NCI-H526 (cell line): ENCODE measurements around the gene KRT16.
"Not testable (repeated sequence)": the region's sequence is repeated elsewhere in the genome, so short reads cannot be mapped to it uniquely, and the experiment has no call there.

Source experiments
- DNase-seq, 2 experiments: peaks; one replicate each; lab custom pipeline; 2025; lab: John Stamatoyannopoulos, UW

The KRT16 gene

DNA sequence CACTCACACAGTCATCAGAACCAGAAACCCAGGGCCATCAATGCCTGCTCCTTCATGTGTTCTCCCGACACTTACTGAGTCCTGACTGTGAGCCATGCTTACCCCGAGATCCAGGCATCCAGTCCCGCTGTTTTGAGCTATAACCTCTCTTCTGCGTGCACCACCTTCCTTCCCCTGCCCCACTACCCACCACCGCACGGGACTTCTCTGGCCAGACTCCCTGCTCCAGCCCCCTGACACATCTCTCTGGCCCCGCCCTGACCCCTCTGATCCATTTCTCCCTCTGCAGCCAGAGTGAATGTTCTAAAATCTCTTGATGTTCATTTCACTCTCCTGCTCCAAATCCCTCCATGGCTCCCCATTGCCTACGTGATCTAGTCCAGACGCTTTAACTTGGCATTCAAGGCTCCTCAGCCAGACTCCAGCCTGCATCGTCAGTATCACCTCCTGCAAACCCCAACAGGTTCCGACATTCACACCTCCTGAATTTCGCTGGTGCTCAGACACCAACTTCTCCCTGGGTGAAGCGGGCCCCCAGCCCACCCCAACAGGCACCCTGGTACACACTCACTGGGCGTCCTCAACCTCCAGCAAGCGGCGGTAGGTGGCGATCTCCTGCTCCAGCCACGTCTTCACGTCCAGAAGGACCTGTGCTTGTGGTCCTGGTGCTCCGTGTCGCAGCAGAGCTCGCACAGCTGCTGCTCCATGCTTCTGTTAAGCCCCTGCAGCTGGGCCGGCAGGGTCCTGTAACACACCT, 14.9 kb upstream of the KRT16 start:
- no peak for DNase-seq

DNA sequence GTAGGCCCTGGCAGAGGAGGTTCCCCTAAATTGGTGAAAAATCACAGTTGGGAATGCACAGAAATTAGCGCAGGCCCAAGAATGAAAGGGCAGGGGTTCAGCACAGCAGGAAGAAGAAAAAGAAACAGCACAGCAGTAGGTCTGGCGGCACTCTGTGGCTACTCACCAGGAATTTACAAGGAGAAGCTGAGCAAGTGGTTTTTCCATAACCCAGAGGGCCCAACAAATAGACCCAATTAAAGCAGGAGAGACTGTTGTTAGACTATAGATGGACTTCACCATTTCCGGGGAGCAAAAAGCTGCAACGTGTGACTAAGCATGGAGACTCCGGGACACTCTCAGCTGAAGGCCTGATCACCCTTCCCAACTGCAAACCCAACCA, 14.3 kb upstream of the KRT16 start:
- DNase-seq = not testable (repeated sequence)

- DNase-seq = not testable (repeated sequence)
Measured at GRCh38 chr17:41626028-41626913, 13.7 kb upstream of the KRT16 start.

DNA sequence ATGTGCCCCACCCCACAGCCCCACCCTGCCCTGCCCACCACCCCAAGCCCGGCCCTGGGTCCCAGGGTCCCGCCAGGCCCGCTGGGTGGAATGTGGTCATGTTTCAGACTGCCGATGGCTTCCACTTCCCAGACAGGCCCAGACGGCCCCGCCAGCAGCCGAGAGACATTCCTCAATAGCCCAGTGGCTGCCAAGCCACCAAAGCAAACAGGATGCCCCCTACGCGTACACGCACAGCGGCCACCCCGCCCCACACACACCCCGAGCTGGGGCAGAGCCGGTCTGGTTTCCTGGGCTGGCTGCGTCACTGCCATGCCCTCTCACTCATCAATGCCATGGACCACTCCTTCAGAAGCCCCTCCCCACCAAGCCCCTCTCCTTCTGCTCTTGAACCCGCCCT, 13.0 kb upstream of the KRT16 start:
- no peak for DNase-seq

GRCh38 chr17:41624208-41625101, 11.9 kb upstream of the KRT16 start, which contains the start of gene KRT17:
Gene KRT17 (minus strand): TSS chr17:41624575. CDS start chr17:41624509, 66 bp downstream.
- no peak for DNase-seq

GRCh38 chr17:41623184-41623861, 10.8 kb upstream of the KRT16 start:
- DNase-seq = not testable (repeated sequence)

DNA sequence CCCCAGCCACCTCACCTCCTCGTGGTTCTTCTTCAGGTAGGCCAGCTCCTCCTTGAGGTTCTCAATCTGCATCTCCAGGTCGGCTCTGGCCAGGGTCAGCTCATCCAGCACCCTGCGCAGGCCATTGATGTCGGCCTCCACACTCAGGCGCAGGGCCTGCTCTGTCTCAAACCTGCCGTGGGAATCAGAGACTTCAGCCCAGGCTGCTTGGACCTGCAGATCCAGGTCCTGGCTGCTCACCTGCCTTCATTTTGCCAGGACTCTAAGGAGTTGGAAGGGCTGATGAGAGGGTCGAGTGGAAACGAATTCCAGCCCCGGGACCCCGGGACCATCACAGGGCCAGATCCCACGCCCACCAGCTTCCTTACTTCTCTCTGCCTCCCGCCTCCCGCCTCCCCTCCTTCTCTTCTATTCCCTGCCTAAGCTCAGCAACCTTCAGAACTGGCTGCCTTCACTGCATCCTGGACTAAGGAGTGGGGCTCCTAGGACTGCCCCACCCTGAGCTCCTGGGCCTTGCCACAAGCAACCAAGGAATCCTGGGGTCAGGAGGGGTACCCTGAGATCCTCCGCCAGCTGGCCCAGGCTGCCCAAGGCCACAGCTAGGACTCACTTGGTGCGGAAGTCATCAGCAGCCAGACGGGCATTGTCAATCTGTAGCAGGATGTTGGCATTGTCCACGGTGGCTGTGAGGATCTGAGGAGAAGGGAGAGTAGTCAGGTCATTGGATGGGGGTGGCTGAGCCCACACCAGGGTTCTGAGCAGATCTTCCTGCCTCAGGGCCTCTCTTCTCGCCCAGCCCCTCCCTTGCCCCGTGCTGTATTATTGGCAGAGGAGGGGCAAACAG, 10.0 kb upstream of the KRT16 start:
- DNase-seq = not testable (repeated sequence)

DNA sequence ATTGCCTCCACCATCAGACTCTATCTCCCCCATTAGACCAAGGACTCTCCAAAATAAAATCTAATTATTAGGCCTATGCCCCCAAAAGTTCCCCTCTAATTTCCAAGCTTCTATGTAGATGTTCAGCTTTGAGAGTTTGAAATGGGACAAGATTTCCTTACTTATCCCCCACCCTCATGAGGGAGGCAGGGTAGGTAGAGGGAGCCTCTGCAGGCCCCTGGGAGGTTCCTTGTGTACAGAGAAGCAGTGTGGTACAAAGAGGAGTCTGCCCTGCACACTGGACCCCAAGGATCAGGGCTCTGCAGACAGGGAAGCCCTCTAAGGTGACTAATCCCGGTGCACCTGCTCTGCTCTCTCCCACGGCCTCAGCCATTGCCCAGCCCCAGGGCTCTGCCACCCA, 9.3 kb upstream of the KRT16 start:
- DNase-seq = no peak

- DNase-seq = not testable (repeated sequence)
Measured at GRCh38 chr17:41621435-41621817, 8.9 kb upstream of the KRT16 start.

DNA sequence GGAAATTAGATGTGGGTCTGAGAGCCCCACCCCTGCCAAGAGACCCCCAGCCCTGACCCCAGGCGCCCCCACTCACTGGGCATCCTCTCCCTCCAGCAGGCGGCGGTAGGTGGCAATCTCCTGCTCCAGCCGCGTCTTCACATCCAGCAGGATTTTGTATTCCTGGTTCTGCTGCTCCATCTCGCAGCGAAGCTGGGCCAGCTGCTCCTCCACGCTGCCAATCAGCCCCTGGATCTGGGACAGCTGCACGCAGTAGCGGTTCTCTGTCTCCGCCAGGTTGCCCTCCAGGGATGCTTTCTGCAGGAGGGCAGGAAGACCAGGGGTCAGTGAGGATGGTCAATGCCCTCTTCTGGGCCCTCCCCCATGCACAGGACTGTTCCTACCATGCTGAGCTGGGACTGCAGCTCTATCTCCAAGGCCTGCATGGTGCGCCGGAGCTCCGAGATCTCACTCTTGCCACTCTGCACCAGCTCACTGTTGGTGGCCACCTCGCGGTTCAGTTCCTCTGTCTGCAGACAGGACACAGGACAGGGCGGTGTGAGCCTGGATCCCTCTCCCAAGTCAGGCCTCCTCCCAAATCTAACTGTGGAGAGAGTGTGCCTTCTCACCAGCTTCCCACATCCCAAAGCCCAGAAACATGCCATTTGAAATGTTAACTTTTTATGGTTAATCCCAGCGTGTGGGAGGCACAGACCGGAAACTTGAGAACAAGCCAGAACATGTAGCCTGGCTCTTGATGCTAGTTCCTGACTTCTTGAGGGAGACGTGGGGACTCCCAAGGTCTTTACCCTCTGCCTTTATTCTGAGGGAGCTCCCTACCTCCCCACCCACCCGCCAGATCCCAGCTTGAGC, 8.2 kb upstream of the KRT16 start:
- no peak for DNase-seq

DNA sequence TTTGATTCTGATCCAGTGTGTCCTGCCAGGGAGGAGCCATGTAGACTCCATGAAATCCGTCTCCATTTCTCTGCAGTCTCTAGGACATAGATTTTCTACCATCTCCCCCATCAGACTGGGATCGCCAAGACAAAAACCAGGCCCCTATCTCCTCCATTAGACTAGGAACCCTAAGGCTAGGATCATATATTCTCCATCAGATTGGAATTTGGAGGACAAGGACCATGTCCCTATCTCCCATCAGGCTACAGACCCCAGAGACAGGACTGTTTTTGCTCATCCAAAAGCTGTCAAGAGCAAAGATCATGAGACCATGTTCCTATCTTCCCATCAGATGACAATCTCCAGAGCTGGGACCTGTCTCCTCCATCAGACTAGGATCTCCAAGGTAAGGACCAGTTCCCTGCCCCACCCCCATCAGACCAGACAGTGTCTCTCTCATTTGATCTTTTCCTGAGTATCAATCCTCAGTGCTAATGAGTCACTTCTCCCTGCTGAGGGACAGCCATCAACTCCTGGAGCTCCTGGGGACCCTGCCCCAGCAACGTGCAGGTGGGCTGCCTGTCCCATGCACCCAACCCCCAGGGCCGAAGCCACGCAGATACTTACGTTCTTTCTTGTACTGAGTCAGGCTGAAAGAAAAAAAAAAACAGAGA, 7.5 kb upstream of the KRT16 start:
- DNase-seq = not testable (repeated sequence)

DNA sequence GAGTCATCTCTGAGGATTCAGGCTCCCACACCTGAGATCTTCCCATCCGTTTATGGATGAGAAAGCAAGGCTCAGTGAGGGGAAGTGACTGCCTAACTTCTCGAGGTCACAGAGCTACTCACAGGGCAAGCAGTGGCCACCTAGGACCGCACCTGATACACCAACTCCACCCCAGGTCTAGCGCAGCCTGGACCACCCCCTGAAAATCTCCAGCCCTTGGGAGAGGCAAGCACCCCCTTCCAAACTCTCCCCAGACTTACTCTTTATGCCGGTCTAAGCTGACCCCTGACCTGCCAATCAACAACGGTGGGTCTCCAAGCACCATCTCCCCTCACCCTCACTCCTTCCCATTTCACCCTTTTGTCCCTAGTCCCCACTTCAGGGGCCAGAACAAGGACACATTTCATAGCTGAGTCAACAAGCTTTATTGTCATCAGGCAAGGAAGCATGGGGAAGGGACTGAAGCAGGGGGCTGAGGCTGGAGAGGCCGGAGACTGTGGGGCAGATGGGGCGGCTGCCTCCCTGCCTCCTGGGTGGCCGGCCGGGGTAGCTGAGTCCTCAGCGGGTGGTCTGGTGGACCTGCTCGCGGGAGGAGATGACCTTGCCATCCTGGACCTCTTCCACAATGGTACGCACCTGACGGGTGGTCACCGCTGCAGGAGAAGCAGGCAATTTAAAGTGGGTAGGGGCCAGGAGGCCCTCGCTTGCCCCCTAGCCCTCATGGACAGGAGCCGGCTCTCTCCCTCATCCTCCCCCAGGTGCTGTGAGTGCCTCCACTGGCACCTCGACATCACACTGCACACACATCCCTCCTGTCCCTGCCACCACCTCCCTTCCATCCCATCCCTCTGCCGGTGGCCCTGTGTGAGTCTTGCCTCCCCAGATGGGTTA, 6.7 kb upstream of the KRT16 start:
- no peak for DNase-seq

DNA sequence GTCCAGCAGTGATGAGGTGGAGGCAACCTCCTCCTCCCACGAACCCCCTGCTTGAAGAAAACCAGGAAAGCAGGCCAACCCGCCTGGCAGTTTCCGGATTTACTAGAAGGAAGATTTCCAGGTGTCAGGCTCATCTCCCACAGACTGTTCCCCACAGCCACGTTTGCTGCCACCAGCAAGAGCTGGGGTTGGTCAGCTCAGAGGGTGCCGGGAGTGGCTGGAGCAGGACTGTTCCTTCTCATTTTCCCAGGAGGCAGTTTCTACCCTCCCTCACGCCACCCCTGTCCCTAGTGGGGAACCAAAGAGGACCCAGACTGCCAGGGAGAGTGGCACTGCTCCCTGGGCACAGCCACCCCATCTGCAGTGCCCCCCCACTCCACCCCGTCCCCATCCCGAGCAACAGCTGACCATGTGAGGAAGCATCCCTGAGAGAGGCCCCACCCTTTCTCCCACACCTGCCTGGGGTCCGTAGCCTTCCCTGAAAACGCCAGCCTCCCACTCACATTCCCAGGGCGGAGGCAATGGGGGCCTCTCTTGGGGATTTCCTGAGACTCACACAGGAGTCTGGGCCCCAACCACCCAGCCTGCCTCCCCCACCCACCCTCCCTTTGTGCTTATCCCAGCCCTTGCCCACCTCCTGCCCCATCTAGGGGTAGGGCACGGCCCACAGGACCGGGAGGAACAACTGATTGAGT, 5.9 kb upstream of the KRT16 start:
- DNase-seq = no peak

GRCh38 chr17:41617698-41618097, 5.1 kb upstream of the KRT16 start:
- DNase-seq = no peak

- DNase-seq = no peak
Measured at GRCh38 chr17:41617136-41617535, 4.6 kb upstream of the KRT16 start.

DNA sequence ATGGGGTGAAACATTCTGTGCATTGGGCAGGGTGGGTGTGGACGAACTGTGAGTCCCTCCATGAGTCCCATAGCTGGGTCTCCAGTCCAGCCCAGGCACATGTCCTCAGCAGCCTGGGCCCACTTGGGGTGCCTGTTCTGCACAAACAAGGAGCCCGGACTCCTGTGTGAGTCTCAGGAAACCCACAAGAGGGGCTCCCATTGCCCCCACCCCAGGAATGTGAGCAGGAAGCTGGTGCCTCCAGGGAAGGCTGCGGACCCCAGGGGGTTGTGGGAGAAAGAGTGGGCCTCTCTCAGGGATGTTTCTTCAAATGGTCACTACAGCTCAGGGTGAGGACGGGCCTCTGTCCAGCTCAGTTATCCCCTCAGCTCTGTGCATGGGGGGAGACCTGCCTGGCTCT, 3.9 kb upstream of the KRT16 start:
- DNase-seq = not testable (repeated sequence)

DNA sequence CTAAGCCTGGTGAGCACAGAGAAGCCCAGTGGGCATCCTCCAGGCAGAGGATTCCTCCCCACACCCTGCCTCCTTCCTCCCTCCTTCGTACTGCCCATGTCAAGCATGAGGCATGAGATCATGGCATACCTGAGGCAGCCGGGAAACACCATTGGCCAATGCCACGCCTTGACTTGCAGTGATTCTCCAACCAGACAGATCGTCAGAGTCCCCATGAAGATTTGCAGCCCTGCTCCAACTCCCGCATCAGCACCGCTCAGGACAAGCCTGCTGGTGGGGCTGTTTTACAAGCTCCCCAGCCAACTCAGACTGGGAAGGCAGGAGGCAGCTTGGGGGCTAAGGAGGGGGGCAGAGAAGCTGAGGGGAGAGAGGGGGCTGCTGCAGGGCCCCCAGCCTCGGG, 2.9 kb upstream of the KRT16 start:
- DNase-seq = no peak
